Measurements from ENCODE around the gene MFAP4.

Gene MFAP4

DNA sequence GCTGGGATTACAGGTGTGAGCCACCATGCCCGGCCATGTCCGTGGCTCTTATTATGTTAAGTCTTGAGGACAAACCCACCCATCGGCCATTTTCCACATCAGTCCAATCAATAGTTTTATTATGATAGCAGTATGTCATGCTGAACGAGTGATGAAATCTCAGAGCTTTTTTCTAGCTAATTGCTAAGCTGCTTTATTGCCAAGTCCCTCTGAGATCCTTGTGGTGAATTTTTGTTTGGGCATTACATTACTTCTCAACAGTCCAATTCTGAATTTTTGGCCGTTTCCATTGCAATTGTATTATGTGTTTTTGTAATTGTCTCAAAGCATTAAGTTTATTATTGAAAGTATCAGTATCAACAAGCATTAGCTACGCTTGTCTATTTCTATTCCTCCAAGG, 34.9 kb upstream of the MFAP4 start:
- H3F3A ChIP-seq (ENCODE audit: low read depth), result no peaks in the 10 kb centered on the region
- no peaks in the 10 kb centered on the region for H3K9me3 ChIP-seq (ENCODE audit: insufficient read depth, low read depth, low read length)
- no peaks in the 10 kb centered on the region for H3K4me1 ChIP-seq (ENCODE audit: insufficient read depth, low read length, poor library complexity, severe bottlenecking)
- no peak overlapping the region for H3K4me3 ChIP-seq (ENCODE audit: low read length, poor library complexity, severe bottlenecking)
- H2AFZ ChIP-seq (ENCODE audit: low read length), result no peak overlapping the region
- no peaks in the 10 kb centered on the region for H3K27me3 ChIP-seq (ENCODE audit: insufficient read depth, low read length, poor library complexity, severe bottlenecking)
- no peak overlapping the region for H3K4me2 ChIP-seq (ENCODE audit: low read depth, low read length, poor library complexity, severe bottlenecking)
- no peaks in the 10 kb centered on the region for H3K79me2 ChIP-seq (ENCODE audit: insufficient read depth, low read length)
- no peaks in the 10 kb centered on the region for H3K36me3 ChIP-seq (ENCODE audit: insufficient read depth, low read length)
- no peaks in the 10 kb centered on the region for H3K9me2 ChIP-seq (replicated peaks; ENCODE audit: low read depth, low read length)
- no peaks in the 10 kb centered on the region for H4K20me1 ChIP-seq (ENCODE audit: insufficient read depth, low read length, poor library complexity, severe bottlenecking)
- no peak overlapping the region for H3K9ac ChIP-seq (ENCODE audit: low read depth, low read length, poor library complexity, severe bottlenecking)
- TF ChIP-seq CTCF (conservative IDR thresholded peaks at IDR 0.05; ENCODE audit: low read length) (no peak), EZH2phosphoT487 (IDR thresholded peaks at IDR 0.05; ENCODE audit: borderline replicate concordance) (no peak)

DNA sequence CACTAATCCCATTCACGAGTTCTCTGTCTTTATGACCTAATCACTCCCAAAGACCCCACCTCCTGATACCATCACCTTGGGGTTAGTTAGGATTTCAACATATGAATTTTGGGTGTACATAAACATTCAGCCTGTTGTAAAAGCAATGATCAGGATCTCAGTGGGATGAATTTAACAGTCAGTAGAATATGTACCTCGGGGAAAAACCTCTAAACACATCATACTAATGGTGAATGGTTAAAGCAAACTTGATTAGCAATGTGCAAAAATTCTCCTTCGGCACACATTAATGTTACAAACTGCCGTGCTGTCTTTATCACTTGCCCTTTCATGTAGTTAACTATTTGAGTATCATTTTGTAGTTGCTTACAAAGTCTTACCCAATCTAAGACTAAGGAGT, 34.2 kb upstream of the MFAP4 start:
- no peaks in the 10 kb centered on the region for H4K20me1 ChIP-seq (ENCODE audit: insufficient read depth, low read length, poor library complexity, severe bottlenecking)
- no peak overlapping the region for H3K4me3 ChIP-seq (ENCODE audit: low read length, poor library complexity, severe bottlenecking)
- no peaks in the 10 kb centered on the region for H3F3A ChIP-seq (ENCODE audit: low read depth)
- no peak overlapping the region; the same call in 1 of the 2 replicates for H2AFZ ChIP-seq (ENCODE audit: low read length)
- H3K36me3 ChIP-seq (ENCODE audit: insufficient read depth, low read length), result no peaks in the 10 kb centered on the region
- no peaks in the 10 kb centered on the region for H3K27me3 ChIP-seq (ENCODE audit: insufficient read depth, low read length, poor library complexity, severe bottlenecking)
- no peaks in the 10 kb centered on the region for H3K9me3 ChIP-seq (ENCODE audit: insufficient read depth, low read depth, low read length)
- H3K79me2 ChIP-seq (ENCODE audit: insufficient read depth, low read length), result no peaks in the 10 kb centered on the region
- no peaks in the 10 kb centered on the region for H3K9me2 ChIP-seq (replicated peaks; ENCODE audit: low read depth, low read length)
- no peak for TF ChIP-seq EZH2phosphoT487 (IDR thresholded peaks at IDR 0.05; ENCODE audit: borderline replicate concordance)
- TF ChIP-seq CTCF (conservative IDR thresholded peaks at IDR 0.05; ENCODE audit: low read length), result no peak
- no peak overlapping the region for H3K4me2 ChIP-seq (ENCODE audit: low read depth, low read length, poor library complexity, severe bottlenecking)
- H3K9ac ChIP-seq (ENCODE audit: low read depth, low read length, poor library complexity, severe bottlenecking), result no peak overlapping the region
- no peaks in the 10 kb centered on the region for H3K4me1 ChIP-seq (ENCODE audit: insufficient read depth, low read length, poor library complexity, severe bottlenecking)

DNA sequence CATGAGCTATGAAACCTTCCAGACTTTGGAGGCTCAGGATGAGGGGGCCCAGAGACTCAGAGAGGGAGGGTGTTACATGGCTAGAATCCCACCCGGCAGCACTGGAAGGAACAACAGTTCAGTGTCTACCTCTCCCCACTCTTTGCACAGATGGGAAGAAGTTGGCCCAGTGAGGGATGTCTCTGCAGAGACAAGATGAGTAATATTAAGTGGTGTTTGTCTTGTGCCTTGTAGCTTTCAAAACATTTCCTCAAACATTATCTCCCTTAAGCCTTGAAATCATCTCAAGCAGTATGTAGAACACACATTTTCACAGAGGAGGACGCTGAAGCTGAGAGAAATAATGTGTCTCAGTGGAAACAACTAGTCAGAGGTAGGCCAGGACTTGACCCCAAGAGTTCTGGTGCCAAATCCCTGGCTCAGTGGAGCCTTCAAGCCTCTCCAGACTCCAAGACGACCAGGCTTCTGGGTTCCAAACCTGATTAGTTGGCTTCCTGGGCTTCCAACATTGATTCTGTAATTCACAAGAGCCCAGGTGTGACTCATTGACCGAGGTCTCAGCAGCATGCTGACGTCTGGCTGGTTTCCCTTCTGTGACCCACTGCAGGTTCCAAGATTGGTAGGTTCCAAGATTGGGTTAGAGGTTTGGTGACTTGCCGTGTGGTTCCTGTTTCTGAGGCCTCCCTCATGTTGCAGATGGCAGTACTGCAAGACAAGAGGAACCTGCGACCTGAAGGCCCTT, 31.4 kb upstream of the MFAP4 start:
- no peaks in the 10 kb centered on the region for H3K9me2 ChIP-seq (replicated peaks; ENCODE audit: low read depth, low read length)
- no peaks in the 10 kb centered on the region for H3K9me3 ChIP-seq (ENCODE audit: insufficient read depth, low read depth, low read length)
- H3K79me2 ChIP-seq (ENCODE audit: insufficient read depth, low read length), result no peaks in the 10 kb centered on the region
- no peaks in the 10 kb centered on the region for H3K4me1 ChIP-seq (ENCODE audit: insufficient read depth, low read length, poor library complexity, severe bottlenecking)
- TF ChIP-seq CTCF (conservative IDR thresholded peaks at IDR 0.05; ENCODE audit: low read length), result no peak
- TF ChIP-seq EZH2phosphoT487 (IDR thresholded peaks at IDR 0.05; ENCODE audit: borderline replicate concordance), result no peak
- H3K4me3 ChIP-seq (ENCODE audit: low read length, poor library complexity, severe bottlenecking), result no peak overlapping the region
- no peaks in the 10 kb centered on the region for H3K27me3 ChIP-seq (ENCODE audit: insufficient read depth, low read length, poor library complexity, severe bottlenecking)
- H3K9ac ChIP-seq (ENCODE audit: low read depth, low read length, poor library complexity, severe bottlenecking), result no peak overlapping the region
- H3F3A ChIP-seq (ENCODE audit: low read depth), result no peaks in the 10 kb centered on the region
- no peak overlapping the region for H2AFZ ChIP-seq (ENCODE audit: low read length)
- no peaks in the 10 kb centered on the region for H3K36me3 ChIP-seq (ENCODE audit: insufficient read depth, low read length)
- no peaks in the 10 kb centered on the region for H4K20me1 ChIP-seq (ENCODE audit: insufficient read depth, low read length, poor library complexity, severe bottlenecking)
- no peak overlapping the region for H3K4me2 ChIP-seq (ENCODE audit: low read depth, low read length, poor library complexity, severe bottlenecking)

Measured in Loucy (cell line).